Effector memory CD4-positive, alpha-beta T cell (primary cell): ENCODE results near the gene CDKN2D.

Source experiments
- DNase-seq, 3 donors: peaks; one replicate each; pipeline ENCODE4 v3.0.0-alpha.2; 2020
- H3K27ac ChIP-seq: 2 replicates; pipeline ENCODE4 v1.7.0; 2013; ENCODE audit warnings: mild to moderate bottlenecking, low read length, moderate library complexity; ENCODE audit not compliant: insufficient read depth, poor library complexity, severe bottlenecking
- H3K27me3 ChIP-seq: replicated peaks from 2 replicates; pipeline ENCODE4 v1.7.0; 2013; ENCODE audit warnings: mild to moderate bottlenecking, low read length; ENCODE audit not compliant: insufficient read depth, control insufficient read depth, poor library complexity, severe bottlenecking
- H3K36me3 ChIP-seq: 2 replicates; pipeline ENCODE4 v1.7.0; 2013; ENCODE audit warnings: mild to moderate bottlenecking, low read length, moderate library complexity; ENCODE audit not compliant: control insufficient read depth, insufficient read depth
- H3K4me1 ChIP-seq: 2 replicates; pipeline ENCODE4 v1.7.0; 2013; ENCODE audit warnings: low read length, mild to moderate bottlenecking; ENCODE audit not compliant: control insufficient read depth, insufficient read depth, poor library complexity, severe bottlenecking
- H3K4me3 ChIP-seq: 2 replicates; pipeline ENCODE4 v1.7.0; 2013; ENCODE audit warnings: low read length, low read depth, mild to moderate bottlenecking; ENCODE audit not compliant: insufficient read depth, poor library complexity, severe bottlenecking
- H3K9me3 ChIP-seq: 2 replicates; pipeline ENCODE4 v1.7.0; 2013; ENCODE audit warnings: mild to moderate bottlenecking, low read length, moderate library complexity; ENCODE audit not compliant: control insufficient read depth

Gene CDKN2D

GRCh38 chr19:10566408-10566657 is 2.4 kb downstream of the CDKN2D start:
- H3K9me3 ChIP-seq: no peaks in the 10 kb centered on the region
- peak overlapping the region; percentile 74 for H3K27ac ChIP-seq
- peaks cover 6% of the 10 kb centered on the region for H3K36me3 ChIP-seq
- H3K4me3 ChIP-seq: peak overlapping the region; percentile 84
- no peaks in the 10 kb centered on the region for H3K27me3 ChIP-seq
- no peak for DNase-seq
- peaks cover 31% of the 10 kb centered on the region for H3K4me1 ChIP-seq

DNA sequence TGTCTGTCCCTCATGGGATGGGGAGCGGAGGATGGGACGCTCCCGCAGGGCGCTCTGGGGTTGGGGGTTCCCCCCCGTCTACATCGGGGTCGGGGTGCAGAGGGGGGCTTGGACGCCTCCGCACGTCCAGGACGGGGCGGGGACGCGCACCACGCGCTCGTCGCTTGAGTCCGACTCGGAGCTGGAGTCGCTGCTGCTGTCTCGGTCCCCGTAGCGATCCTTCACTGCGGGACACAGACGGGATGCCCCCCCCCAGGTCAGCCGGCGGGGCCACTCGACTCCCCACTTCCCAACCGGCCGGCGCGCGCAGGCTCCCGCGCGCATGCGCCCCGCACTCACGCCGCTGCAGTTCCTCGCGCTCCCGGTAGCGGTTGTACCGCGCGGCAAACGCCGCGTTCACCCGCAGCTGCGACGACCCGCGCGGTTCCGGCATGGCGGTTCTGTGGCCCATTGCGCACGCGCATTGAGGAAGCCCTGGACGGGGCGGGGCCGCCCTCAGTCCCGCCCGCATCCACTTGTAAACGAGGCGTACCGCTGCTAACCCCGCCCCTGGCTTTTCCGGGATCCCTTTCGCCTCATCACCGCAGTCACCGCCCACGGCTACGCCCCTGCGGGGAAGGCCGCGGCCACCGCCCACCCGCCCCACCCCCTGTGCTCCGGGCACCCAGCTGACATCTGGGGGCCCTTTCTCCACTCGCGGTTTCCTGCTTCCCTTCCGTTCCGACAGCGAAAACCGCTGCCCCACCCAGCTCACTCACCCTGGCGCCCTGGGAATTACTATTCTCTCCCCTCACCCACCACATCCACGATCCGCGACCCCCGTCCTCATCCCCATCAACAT is 3.0 kb downstream of the CDKN2D start, which contains the start of gene KRI1:
TSS of gene KRI1 (minus strand) at position 444 of the 841 bp plus-strand sequence. CDS start at position 433, 11 bp downstream.
- Histone ChIP-seq H3K9me3 (no peaks in the 10 kb centered on the region), H3K36me3 (peaks cover 11% of the 10 kb centered on the region), H3K4me1 (peaks cover 31% of the 10 kb centered on the region), H3K4me3 (peak within 1 kb of the TSS; percentile 84), H3K27me3 (no peaks in the 10 kb centered on the region), H3K27ac (peak within 1 kb of the TSS; percentile 82)
- peak; percentile 98 to 99 (median 98) for DNase-seq

GRCh38 chr19:10565028-10565566 is 3.7 kb downstream of the CDKN2D start:
- Histone ChIP-seq H3K36me3 (peaks cover 18% of the 10 kb centered on the region), H3K27ac (peak overlapping the region; percentile 82), H3K4me3 (peak overlapping the region; percentile 84), H3K4me1 (peaks cover 31% of the 10 kb centered on the region), H3K9me3 (no peaks in the 10 kb centered on the region), H3K27me3 (no peaks in the 10 kb centered on the region)
- peak in 2 of 3 donors; percentile 32 to 40 for DNase-seq

DNA sequence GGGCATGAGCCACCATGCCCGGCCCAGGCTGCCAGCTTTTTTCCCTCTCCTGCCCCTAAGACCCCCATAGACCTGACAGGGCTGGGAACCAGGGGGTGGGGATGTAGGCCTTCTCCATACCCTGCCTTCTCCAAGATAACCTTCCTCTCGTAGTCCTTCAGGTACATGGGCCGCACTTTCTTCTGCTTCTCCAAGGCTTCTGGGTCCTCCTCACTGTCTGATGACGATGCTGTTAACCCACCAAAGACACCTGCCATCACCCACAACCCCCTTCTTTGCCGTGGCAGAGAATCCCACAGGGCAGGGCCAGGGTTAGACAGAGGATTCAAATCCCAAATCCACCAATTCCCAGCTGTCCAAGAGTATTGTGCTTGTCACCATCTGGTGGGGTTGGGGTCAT is 6.2 kb downstream of the CDKN2D start:
- Histone ChIP-seq H3K4me1 (peaks cover 25% of the 10 kb centered on the region), H3K4me3 (no peak overlapping the region), H3K27me3 (no peaks in the 10 kb centered on the region), H3K27ac (no peak overlapping the region), H3K9me3 (no peaks in the 10 kb centered on the region), H3K36me3 (peaks cover 39% of the 10 kb centered on the region)
- no peak for DNase-seq

DNA sequence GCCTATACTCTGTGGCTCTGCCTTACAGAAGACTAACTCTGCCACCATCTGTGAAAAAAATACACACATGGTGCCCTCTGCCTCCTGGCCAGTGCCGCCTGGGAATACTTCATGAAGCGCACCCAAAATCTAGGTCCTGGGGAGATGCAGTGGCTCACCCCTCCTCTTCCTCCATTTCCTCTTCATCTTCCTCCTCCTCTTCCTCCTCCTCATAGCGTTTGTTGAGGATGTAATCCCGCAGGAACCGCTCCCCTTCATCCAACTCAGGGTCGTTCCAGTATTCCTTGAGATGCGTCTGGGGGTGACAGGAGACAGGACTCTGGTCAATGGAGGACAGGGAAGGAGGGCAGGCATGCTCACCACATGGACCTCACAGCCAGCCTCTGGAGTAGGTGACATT is 8.6 kb downstream of the CDKN2D start:
- Histone ChIP-seq H3K9me3 (no peaks in the 10 kb centered on the region), H3K4me1 (peaks cover 18% of the 10 kb centered on the region), H3K36me3 (peaks cover 58% of the 10 kb centered on the region), H3K27me3 (no peaks in the 10 kb centered on the region), H3K27ac (no peak overlapping the region), H3K4me3 (no peak overlapping the region)
- no peak for DNase-seq

DNA sequence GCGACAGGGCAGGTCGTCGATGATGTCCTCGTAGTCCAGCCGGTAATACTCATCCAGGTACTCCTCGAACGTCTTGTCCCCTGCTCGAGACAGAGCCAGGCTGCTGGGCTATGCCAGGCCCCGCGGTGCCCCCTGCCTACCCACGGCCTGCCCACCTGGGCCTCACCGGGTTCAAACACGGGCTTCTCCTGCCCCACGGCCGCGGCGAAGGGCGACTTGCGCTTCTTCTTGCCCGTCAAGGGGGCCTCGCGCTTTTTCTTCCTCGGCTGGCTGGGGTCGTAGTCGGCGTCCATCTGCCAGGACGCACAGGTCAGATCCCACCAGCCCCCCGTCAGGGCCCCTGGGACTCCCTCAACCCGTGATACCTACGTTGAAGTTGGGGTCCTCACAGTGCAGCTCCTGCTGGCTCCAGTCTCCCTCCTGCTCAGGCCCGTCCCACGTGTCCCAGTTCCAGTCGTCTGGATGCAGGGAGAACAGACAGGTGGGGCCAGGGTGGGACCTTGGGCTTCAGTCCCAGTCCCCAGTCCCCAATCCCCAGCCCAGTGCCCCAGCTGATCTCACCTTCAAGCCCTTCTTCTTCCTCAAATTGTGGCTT is 11.1 kb downstream of the CDKN2D start:
- DNase-seq: no peak
- Histone ChIP-seq H3K27me3 (no peaks in the 10 kb centered on the region), H3K4me3 (no peak overlapping the region), H3K27ac (no peak overlapping the region), H3K4me1 (peaks cover 33% of the 10 kb centered on the region), H3K9me3 (no peaks in the 10 kb centered on the region), H3K36me3 (peaks cover 80% of the 10 kb centered on the region)

- no peak overlapping the region for H3K4me3 ChIP-seq
- H3K27me3 ChIP-seq: no peaks in the 10 kb centered on the region
- H3K4me1 ChIP-seq: peaks cover 41% of the 10 kb centered on the region
- no peak overlapping the region for H3K27ac ChIP-seq
- H3K9me3 ChIP-seq: no peaks in the 10 kb centered on the region
- DNase-seq: no peak
- peaks cover 79% of the 10 kb centered on the region for H3K36me3 ChIP-seq
These were observed 13.2 kb downstream of the CDKN2D start for GRCh38 chr19:10555610-10555973.

DNA sequence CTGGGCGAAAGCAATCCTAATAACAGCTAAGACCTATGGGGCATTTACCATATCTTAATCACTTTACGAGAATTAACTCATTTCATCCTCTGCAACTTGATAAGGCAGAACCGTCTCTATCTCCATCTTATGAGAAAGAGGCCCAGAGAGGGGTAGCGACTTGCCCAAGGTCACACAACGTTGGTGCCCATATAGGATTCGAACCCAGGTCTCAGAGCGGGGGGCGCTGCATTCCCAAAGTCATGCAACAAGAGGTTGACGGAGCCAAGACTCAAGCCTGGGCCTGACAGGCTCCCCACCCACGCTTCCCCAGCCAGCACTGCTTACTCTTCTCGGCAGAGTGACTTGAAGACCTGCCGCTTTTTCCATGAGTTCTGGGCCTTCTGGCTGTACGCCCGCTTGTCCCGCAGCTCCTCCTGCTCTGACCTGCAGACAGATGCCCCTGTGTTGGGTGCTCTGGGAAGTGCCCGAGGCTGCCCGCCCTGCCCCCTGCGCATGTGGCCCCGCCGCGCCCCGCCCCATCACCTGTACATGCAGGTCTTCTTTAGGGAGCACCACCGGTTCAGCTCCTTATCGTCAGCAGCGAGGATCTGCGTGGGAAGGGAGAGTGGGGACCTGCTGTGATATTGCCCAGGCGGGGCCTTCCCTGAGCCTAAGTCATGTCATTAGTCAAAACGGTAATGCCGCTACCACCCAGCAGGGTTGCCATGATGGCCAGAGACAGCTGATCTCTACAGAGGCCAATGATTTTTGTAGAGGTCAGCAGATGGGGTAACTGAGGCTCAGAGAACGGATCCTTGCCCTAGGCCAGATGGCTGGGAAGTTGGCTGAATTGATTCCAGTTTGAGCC is 13.8 kb downstream of the CDKN2D start:
- no peak for DNase-seq
- Histone ChIP-seq H3K27ac (peak overlapping the region; percentile 59), H3K27me3 (no peaks in the 10 kb centered on the region), H3K4me3 (no peak overlapping the region), H3K4me1 (peaks cover 41% of the 10 kb centered on the region), H3K36me3 (peaks cover 79% of the 10 kb centered on the region), H3K9me3 (no peaks in the 10 kb centered on the region)

DNA sequence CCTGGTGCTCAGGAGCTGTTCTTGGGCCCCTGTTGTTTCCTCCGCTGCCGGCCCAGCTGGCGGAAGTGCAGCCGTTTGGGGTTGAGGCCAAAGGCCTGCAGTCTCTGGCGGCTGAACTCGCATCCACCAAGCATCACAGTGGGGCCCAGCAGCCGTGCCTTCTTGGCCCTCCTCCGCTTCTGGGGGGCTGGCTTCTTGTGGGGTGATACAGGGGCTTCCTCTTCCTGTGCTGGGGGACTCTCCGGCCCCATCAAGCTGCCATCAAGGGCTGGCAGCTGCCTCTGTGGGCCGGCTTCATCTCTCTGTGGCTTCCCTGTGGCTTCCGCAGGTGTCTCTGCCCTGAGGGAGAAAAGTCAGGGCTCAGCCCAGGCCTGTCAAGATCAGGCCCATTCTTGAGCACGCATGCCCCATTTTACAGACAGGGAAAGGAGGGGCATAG is 14.8 kb downstream of the CDKN2D start:
- DNase-seq: peak; percentile 40 to 51 (median 43)
- H3K36me3 ChIP-seq: peaks cover 75% of the 10 kb centered on the region
- peak overlapping the region; percentile 29 for H3K4me3 ChIP-seq
- H3K4me1 ChIP-seq: peaks cover 41% of the 10 kb centered on the region
- H3K27me3 ChIP-seq: no peaks in the 10 kb centered on the region
- no peaks in the 10 kb centered on the region for H3K9me3 ChIP-seq
- peak overlapping the region; percentile 59 for H3K27ac ChIP-seq
